ENCODE results near the gene RAB11FIP2.

- TF ChIP-seq CTCF (conservative IDR thresholded peaks at IDR 0.05; ENCODE audit: low read depth, low read length) (no peak), EZH2 (IDR thresholded peaks at IDR 0.05; ENCODE audit: low read length, unreplicated experiment) (no peak), EZH2phosphoT487 (IDR thresholded peaks at IDR 0.05; ENCODE audit: borderline replicate concordance, low read length) (no peak)
Measured at GRCh38 chr10:118042827-118043242, 3.9 kb downstream of the RAB11FIP2 start.
